Tibial nerve (tissue), 4 donors: ENCODE measurements around the gene CARD14.

Experiments used
- EP300 ChIP-seq, 2 donors: sonication (generic); formaldehyde crosslinking; IDR thresholded peaks; one replicate each; pipeline ENCODE4 v1.6.1; 2017; ENCODE audit warnings: antibody characterized with exemption in 2 of 2, mild to moderate bottlenecking in 1 of 2
- POLR2A ChIP-seq, 2 donors: fragments of 450-650 bp; IDR thresholded peaks; one replicate each; pipeline ENCODE4 v1.6.1; 2017; ENCODE audit warnings: antibody characterized with exemption in 2 of 2, mild to moderate bottlenecking in 2 of 2, moderate library complexity in 2 of 2
- TF ChIP-seq, protein P1 (sequence below), 5 experiments: fragments of 200-600 bp in 3 of 5; fragments of 450-650 bp in 2 of 5; sonication (generic) in 3 of 5; IDR thresholded peaks; one replicate each; pipeline ENCODE4 v1.5.1; 2016 to 2019; ENCODE audit warnings: antibody characterized with exemption in 5 of 5, mild to moderate bottlenecking in 3 of 5, moderate library complexity in 2 of 5

- TF ChIP-seq, protein P1, sequence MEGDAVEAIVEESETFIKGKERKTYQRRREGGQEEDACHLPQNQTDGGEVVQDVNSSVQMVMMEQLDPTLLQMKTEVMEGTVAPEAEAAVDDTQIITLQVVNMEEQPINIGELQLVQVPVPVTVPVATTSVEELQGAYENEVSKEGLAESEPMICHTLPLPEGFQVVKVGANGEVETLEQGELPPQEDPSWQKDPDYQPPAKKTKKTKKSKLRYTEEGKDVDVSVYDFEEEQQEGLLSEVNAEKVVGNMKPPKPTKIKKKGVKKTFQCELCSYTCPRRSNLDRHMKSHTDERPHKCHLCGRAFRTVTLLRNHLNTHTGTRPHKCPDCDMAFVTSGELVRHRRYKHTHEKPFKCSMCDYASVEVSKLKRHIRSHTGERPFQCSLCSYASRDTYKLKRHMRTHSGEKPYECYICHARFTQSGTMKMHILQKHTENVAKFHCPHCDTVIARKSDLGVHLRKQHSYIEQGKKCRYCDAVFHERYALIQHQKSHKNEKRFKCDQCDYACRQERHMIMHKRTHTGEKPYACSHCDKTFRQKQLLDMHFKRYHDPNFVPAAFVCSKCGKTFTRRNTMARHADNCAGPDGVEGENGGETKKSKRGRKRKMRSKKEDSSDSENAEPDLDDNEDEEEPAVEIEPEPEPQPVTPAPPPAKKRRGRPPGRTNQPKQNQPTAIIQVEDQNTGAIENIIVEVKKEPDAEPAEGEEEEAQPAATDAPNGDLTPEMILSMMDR (IDR thresholded peaks at IDR 0.05), result no peak
- no peak for TF ChIP-seq EP300 (IDR thresholded peaks at IDR 0.05)
- no peak for TF ChIP-seq POLR2A (IDR thresholded peaks at IDR 0.05)
These were observed 5.6 kb upstream of the CARD14 start for GRCh38 chr17:80164185-80164584.
